ENCODE data around the gene TBC1D22A.

GRCh38 chr22:46931881-46932280, 169.4 kb downstream of the TBC1D22A start:
- TF ChIP-seq CTCF (IDR thresholded peaks at IDR 0.05): no peak
- no peak for TF ChIP-seq POLR2A (IDR thresholded peaks at IDR 0.05)

Measured in Peyer's patch (tissue), 4 donors.